WTC11 (cell line): Measurements from ENCODE around the gene USP21. TPM values are rescaled to one million over a fixed set of nuclear protein-coding genes. Genes with fewer than 3 reads are reported as not detected.

Experiments used
- ATAC-seq: fragments of 200-7000 bp; cut with Tn5 transposase; 2 replicates; pipeline ENCODE4 v1.10.0; 2021; ENCODE audit warnings: mild to moderate bottlenecking, moderate library complexity
- CTCF ChIA-PET: fragments of 300-600 bp; sonication (Branson Sonifier 250); formaldehyde crosslinking; loops from one replicate; lab custom pipeline; 2021; ENCODE audit warnings: antibody characterized with exemption; lab: Charles Lee
- POLR2A ChIA-PET: fragments of 350-600 bp; sonication (Branson Sonifier 250); formaldehyde crosslinking; loops from one replicate; lab custom pipeline; 2021; ENCODE audit warnings: antibody characterized with exemption; lab: Charles Lee
- DNase-seq: peaks from one replicate; pipeline ENCODE4 v3.0.0; 2021; ENCODE audit warnings: low spot score
- H3K27ac Mint-ChIP-seq: 2 replicates; pipeline ENCODE4 v1.8.0; 2021; ENCODE audit warnings: mixed read lengths
- H3K27me3 Mint-ChIP-seq: 2 replicates; pipeline ENCODE4 v1.8.0; 2021; ENCODE audit warnings: low read depth, mild to moderate bottlenecking, moderate library complexity, mixed read lengths
- H3K36me3 Mint-ChIP-seq: 2 replicates; pipeline ENCODE4 v1.8.0; 2021; ENCODE audit warnings: mixed read lengths
- H3K4me1 Mint-ChIP-seq: 2 replicates; pipeline ENCODE4 v1.8.0; 2022; ENCODE audit warnings: mixed read lengths
- H3K4me3 Mint-ChIP-seq: 2 replicates; pipeline ENCODE4 v1.8.0; 2021; ENCODE audit warnings: mild to moderate bottlenecking, moderate library complexity, mixed read lengths
- H3K9me3 Mint-ChIP-seq: 2 replicates; pipeline ENCODE4 v1.8.0; 2021; ENCODE audit warnings: mixed read lengths
- ATF1 ChIP-seq: sonication (generic); formaldehyde crosslinking; IDR thresholded peaks from 2 replicates; pipeline ENCODE4 v1.8.1; 2023; ENCODE audit warnings: mild to moderate bottlenecking, moderate library complexity, missing genetic modification reagents
- ATF2 ChIP-seq: sonication (generic); formaldehyde crosslinking; IDR thresholded peaks from 2 replicates; pipeline ENCODE4 v1.8.1; 2022; ENCODE audit warnings: low read depth, missing genetic modification reagents, borderline replicate concordance
- CREM ChIP-seq: sonication (generic); formaldehyde crosslinking; IDR thresholded peaks from 2 replicates; pipeline ENCODE4 v1.8.1; 2022; ENCODE audit warnings: mild to moderate bottlenecking, missing genetic modification reagents, moderate library complexity
- ELF4 ChIP-seq: sonication (generic); formaldehyde crosslinking; IDR thresholded peaks from 2 replicates; pipeline ENCODE4 v1.8.1; 2022; ENCODE audit warnings: low read depth, mild to moderate bottlenecking, moderate library complexity, missing genetic modification reagents
- ESRRA ChIP-seq: sonication (generic); formaldehyde crosslinking; IDR thresholded peaks from 2 replicates; pipeline ENCODE4 v1.8.1; 2022; ENCODE audit warnings: mild to moderate bottlenecking, missing genetic modification reagents, borderline replicate concordance
- FOXK1 ChIP-seq: sonication (generic); formaldehyde crosslinking; IDR thresholded peaks from 2 replicates; pipeline ENCODE4 v1.8.0; 2022; ENCODE audit warnings: mild to moderate bottlenecking, moderate library complexity, missing genetic modification reagents
- KAT7 ChIP-seq: sonication (generic); formaldehyde crosslinking; IDR thresholded peaks from 2 replicates; pipeline ENCODE4 v1.8.1; 2023; ENCODE audit warnings: missing genetic modification reagents, mild to moderate bottlenecking, borderline replicate concordance
- NR1H2 ChIP-seq: sonication (generic); formaldehyde crosslinking; IDR thresholded peaks from 2 replicates; pipeline ENCODE4 v1.9.0; 2021; ENCODE audit warnings: mild to moderate bottlenecking, moderate library complexity, missing genetic modification reagents
- NR2C2 ChIP-seq: sonication (generic); formaldehyde crosslinking; IDR thresholded peaks from 2 replicates; pipeline ENCODE4 v1.8.0; 2022; ENCODE audit warnings: mild to moderate bottlenecking, missing genetic modification reagents
- PREB ChIP-seq: sonication (generic); formaldehyde crosslinking; IDR thresholded peaks from 2 replicates; pipeline ENCODE4 v1.8.1; 2022; ENCODE audit warnings: mild to moderate bottlenecking, missing genetic modification reagents, moderate library complexity, borderline replicate concordance
- RELA ChIP-seq: sonication (generic); formaldehyde crosslinking; IDR thresholded peaks from 2 replicates; pipeline ENCODE4 v1.8.1; 2022; ENCODE audit warnings: missing genetic modification reagents, mild to moderate bottlenecking, borderline replicate concordance
- ZNF121 ChIP-seq: sonication (generic); formaldehyde crosslinking; IDR thresholded peaks from 2 replicates; pipeline ENCODE4 v1.8.0; 2023; ENCODE audit warnings: missing genetic modification reagents
- ZNF138 ChIP-seq: sonication (generic); formaldehyde crosslinking; conservative IDR thresholded peaks from 2 replicates; pipeline ENCODE4 v1.8.1; 2022; ENCODE audit warnings: mild to moderate bottlenecking, moderate library complexity, missing genetic modification reagents
- ZNF425 ChIP-seq: fragments of 250-450 bp; sonication (Bioruptor Pico); conservative IDR thresholded peaks from 2 replicates; pipeline ENCODE4 v1.9.0; 2021; ENCODE audit warnings: mild to moderate bottlenecking
- total RNA-seq: library from RNA; stranded (reverse); gene quantifications from 3 replicates; pipeline ENCODE4 v1.2.3, GENCODE V29; 2021
- TF ChIP-seq, protein P1 (sequence below): sonication (generic); formaldehyde crosslinking; IDR thresholded peaks from 2 replicates; pipeline ENCODE4 v1.8.1; 2023; ENCODE audit warnings: mild to moderate bottlenecking, missing genetic modification reagents, moderate library complexity
- TF ChIP-seq, protein P2 (sequence below): sonication (generic); formaldehyde crosslinking; IDR thresholded peaks from 2 replicates; pipeline ENCODE4 v1.8.0; 2023; ENCODE audit warnings: missing genetic modification reagents, mild to moderate bottlenecking, borderline replicate concordance
- TF ChIP-seq, protein P3 (sequence below): sonication (generic); formaldehyde crosslinking; conservative IDR thresholded peaks from 2 replicates; pipeline ENCODE4 v1.8.1; 2023; ENCODE audit warnings: mild to moderate bottlenecking, low read depth, missing genetic modification reagents, moderate library complexity

USP21 gene
- total RNA-seq, 1 experiment from 2014 or later, result 30.8 TPM

- Mint-ChIP-seq H3K27me3 (no peaks in the 10 kb centered on the region), H3K36me3 (peaks cover 45% of the 10 kb centered on the region), H3K4me1 (peaks cover 8% of the 10 kb centered on the region), H3K9me3 (no peaks in the 10 kb centered on the region), H3K4me3 (no peak overlapping the region), H3K27ac (no peak overlapping the region)
- POLR2A ChIA-PET, result no interaction called here
- CTCF ChIA-PET, result interaction anchor here (0.9 kb wide), 1 partner anchor 8 kb away, joined by 3 read pairs; no protein-coding TSS in a partner anchor
- DNase-seq, result no peak
- no peak for ATAC-seq
- no peak for TF ChIP-seq CREM (CRISPR knock-in tag)
- no peak for TF ChIP-seq RELA (CRISPR knock-in tag)
These were observed 9.6 kb downstream of the USP21 start for GRCh38 chr1:161168906-161169305.

- TF ChIP-seq ATF1 (CRISPR knock-in tag), result no peak
- no peak for DNase-seq
- ATAC-seq, result no peak
- ChIA-PET CTCF (interaction anchor here (0.8 to 2.5 kb wide), 6 partner anchors 12 to 204 kb away, joined by 3 to 9 read pairs (median 3); partner anchors contain the start of genes APOA2, F11R, TOMM40L and USP21), POLR2A (no interaction called here)
- Mint-ChIP-seq H3K9me3 (no peaks in the 10 kb centered on the region), H3K27ac (no peak overlapping the region), H3K27me3 (no peaks in the 10 kb centered on the region), H3K4me1 (peaks cover 8% of the 10 kb centered on the region), H3K4me3 (no peak overlapping the region), H3K36me3 (peaks cover 48% of the 10 kb centered on the region)
These were observed 11.9 kb downstream of the USP21 start for GRCh38 chr1:161171191-161171590.

DNA sequence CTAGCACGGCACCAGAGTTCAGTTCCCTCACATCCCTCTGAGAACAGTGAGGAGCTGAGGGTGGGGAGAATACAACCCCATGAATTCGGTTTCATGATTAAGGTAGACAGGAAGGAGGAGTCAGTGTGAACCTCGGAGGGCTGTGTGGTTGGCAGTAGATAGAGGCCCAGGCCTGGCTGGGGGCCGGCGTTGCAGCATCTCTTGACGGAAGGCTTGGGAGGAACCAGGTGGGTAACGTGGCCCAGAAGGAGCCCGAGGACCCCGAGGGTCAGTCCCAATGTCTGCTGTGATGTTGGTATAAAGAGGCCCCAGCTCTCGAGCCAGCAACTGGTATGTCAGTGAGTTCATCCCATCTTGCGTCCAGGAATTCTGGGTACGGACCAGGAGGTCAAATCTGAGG, 12.4 kb downstream of the USP21 start:
- no peak for TF ChIP-seq ZNF425
- no peak for TF ChIP-seq KAT7 (CRISPR knock-in tag)
- TF ChIP-seq NR2C2 (CRISPR knock-in tag), result no peak
- no peak for TF ChIP-seq ESRRA
- no peak for TF ChIP-seq NR1H2 (CRISPR knock-in tag)
- no peak for TF ChIP-seq FOXK1 (CRISPR knock-in tag)
- no peak for TF ChIP-seq ZNF121
- TF ChIP-seq, protein P1, sequence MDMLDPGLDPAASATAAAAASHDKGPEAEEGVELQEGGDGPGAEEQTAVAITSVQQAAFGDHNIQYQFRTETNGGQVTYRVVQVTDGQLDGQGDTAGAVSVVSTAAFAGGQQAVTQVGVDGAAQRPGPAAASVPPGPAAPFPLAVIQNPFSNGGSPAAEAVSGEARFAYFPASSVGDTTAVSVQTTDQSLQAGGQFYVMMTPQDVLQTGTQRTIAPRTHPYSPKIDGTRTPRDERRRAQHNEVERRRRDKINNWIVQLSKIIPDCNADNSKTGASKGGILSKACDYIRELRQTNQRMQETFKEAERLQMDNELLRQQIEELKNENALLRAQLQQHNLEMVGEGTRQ (CRISPR knock-in tag), result no peak
- TF ChIP-seq ELF4 (CRISPR knock-in tag), result no peak
- TF ChIP-seq, protein P2, sequence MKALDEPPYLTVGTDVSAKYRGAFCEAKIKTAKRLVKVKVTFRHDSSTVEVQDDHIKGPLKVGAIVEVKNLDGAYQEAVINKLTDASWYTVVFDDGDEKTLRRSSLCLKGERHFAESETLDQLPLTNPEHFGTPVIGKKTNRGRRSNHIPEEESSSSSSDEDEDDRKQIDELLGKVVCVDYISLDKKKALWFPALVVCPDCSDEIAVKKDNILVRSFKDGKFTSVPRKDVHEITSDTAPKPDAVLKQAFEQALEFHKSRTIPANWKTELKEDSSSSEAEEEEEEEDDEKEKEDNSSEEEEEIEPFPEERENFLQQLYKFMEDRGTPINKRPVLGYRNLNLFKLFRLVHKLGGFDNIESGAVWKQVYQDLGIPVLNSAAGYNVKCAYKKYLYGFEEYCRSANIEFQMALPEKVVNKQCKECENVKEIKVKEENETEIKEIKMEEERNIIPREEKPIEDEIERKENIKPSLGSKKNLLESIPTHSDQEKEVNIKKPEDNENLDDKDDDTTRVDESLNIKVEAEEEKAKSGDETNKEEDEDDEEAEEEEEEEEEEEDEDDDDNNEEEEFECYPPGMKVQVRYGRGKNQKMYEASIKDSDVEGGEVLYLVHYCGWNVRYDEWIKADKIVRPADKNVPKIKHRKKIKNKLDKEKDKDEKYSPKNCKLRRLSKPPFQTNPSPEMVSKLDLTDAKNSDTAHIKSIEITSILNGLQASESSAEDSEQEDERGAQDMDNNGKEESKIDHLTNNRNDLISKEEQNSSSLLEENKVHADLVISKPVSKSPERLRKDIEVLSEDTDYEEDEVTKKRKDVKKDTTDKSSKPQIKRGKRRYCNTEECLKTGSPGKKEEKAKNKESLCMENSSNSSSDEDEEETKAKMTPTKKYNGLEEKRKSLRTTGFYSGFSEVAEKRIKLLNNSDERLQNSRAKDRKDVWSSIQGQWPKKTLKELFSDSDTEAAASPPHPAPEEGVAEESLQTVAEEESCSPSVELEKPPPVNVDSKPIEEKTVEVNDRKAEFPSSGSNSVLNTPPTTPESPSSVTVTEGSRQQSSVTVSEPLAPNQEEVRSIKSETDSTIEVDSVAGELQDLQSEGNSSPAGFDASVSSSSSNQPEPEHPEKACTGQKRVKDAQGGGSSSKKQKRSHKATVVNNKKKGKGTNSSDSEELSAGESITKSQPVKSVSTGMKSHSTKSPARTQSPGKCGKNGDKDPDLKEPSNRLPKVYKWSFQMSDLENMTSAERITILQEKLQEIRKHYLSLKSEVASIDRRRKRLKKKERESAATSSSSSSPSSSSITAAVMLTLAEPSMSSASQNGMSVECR (CRISPR knock-in tag), result no peak
- TF ChIP-seq, protein P3, sequence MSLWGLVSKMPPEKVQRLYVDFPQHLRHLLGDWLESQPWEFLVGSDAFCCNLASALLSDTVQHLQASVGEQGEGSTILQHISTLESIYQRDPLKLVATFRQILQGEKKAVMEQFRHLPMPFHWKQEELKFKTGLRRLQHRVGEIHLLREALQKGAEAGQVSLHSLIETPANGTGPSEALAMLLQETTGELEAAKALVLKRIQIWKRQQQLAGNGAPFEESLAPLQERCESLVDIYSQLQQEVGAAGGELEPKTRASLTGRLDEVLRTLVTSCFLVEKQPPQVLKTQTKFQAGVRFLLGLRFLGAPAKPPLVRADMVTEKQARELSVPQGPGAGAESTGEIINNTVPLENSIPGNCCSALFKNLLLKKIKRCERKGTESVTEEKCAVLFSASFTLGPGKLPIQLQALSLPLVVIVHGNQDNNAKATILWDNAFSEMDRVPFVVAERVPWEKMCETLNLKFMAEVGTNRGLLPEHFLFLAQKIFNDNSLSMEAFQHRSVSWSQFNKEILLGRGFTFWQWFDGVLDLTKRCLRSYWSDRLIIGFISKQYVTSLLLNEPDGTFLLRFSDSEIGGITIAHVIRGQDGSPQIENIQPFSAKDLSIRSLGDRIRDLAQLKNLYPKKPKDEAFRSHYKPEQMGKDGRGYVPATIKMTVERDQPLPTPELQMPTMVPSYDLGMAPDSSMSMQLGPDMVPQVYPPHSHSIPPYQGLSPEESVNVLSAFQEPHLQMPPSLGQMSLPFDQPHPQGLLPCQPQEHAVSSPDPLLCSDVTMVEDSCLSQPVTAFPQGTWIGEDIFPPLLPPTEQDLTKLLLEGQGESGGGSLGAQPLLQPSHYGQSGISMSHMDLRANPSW (CRISPR knock-in tag), result no peak
- no peak for TF ChIP-seq PREB (CRISPR knock-in tag)
- TF ChIP-seq ATF2 (CRISPR knock-in tag), result no peak
- TF ChIP-seq ZNF138 (CRISPR knock-in tag), result no peak
- CTCF ChIA-PET, result interaction anchor here (0.8 to 2.5 kb wide), 6 partner anchors 13 to 203 kb away, joined by 3 to 9 read pairs (median 3); partner anchors contain the start of genes APOA2, F11R, TOMM40L and USP21
- peaks cover 48% of the 10 kb centered on the region for H3K36me3 Mint-ChIP-seq
- POLR2A ChIA-PET, result no interaction called here
- H3K27me3 Mint-ChIP-seq, result no peaks in the 10 kb centered on the region
- no peak overlapping the region for H3K4me3 Mint-ChIP-seq
- peaks cover 13% of the 10 kb centered on the region for H3K4me1 Mint-ChIP-seq
- ATAC-seq (no peak), DNase-seq (no peak)
- H3K9me3 Mint-ChIP-seq, result no peaks in the 10 kb centered on the region
- H3K27ac Mint-ChIP-seq, result no peak overlapping the region
